HCT116 (cell line): ENCODE results near the gene TMIGD2. TPM values are rescaled to one million over a fixed set of nuclear protein-coding genes. Genes with fewer than 3 reads are reported as not detected.
A peak's percentile ranks its signal among the peaks of the same experiment; 100 is the strongest.

Experiments used
- ATAC-seq: fragments of 200-7000 bp; cut with Tn5 transposase; 2 replicates; pipeline ENCODE4 v1.9.1; 2020; ENCODE audit warnings: mild to moderate bottlenecking, moderate library complexity
- BruUV-seq: library from RNA; stranded (reverse); fragments of 400-500 nt; replicated peaks from 2 replicates; lab custom pipeline; 2021; lab: Mats Ljungman, UMichigan
- CTCF ChIA-PET: fragments of 300-600 bp; sonication (Branson Sonifier 250); formaldehyde crosslinking; loops from one replicate; lab custom pipeline; 2021; ENCODE audit warnings: antibody characterized with exemption; lab: Charles Lee
- POLR2A ChIA-PET: fragments of 300-600, 350-600 bp; sonication (Branson Sonifier 250); formaldehyde crosslinking; loops from one replicate; lab custom pipeline; 2021; ENCODE audit warnings: antibody characterized with exemption; lab: Charles Lee
- RAD21 ChIA-PET, 2 experiments: fragments of 300-600 bp; sonication (Branson Sonifier 250); formaldehyde crosslinking; loops; one replicate each; lab custom pipeline; 2023; ENCODE audit warnings: low total read pairs in 2 of 2; ENCODE audit not compliant: uncharacterized antibody in 2 of 2, unreplicated experiment in 2 of 2, low non-redundant PET in 1 of 2; lab: Charles Lee
- DNase-seq: peaks from one replicate; pipeline ENCODE4 v3.0.0-alpha.2; 2010; ENCODE audit warnings: low read depth, low spot score
- H2AFZ ChIP-seq: fragments of 200-600 bp; shearing (Covaris generic), sonication (generic); 2 replicates; pipeline ENCODE4 v1.6.1; 2017; ENCODE audit warnings: low read depth, mixed run types, mixed read lengths, antibody characterized with exemption, low read length; ENCODE audit not compliant: poor library complexity, severe bottlenecking
- H3K27ac ChIP-seq: 2 replicates; pipeline ENCODE4 v1.5.1; 2012; ENCODE audit warnings: low read depth, low read length
- H3K27me3 ChIP-seq: fragments of 200-600 bp; sonication (generic); 2 replicates; pipeline ENCODE4 v1.6.1; 2016; ENCODE audit warnings: mixed run types, low read length, mixed read lengths; ENCODE audit not compliant: insufficient read depth
- H3K36me3 ChIP-seq, 2 experiments: fragments of 200-500 bp in 1 of 2; fragments of 200-600 bp in 1 of 2; sonication (Bioruptor generic) in 1 of 2; sonication (generic) in 1 of 2; 2 replicates each; pipeline versions ENCODE4 v1.5.1 to v1.6.1; 2014 to 2016; ENCODE audit warnings: low read length in 2 of 2, inconsistent platforms in 1 of 2, mixed read lengths in 1 of 2, mixed run types in 1 of 2; ENCODE audit not compliant: insufficient read depth in 2 of 2, control insufficient read depth in 1 of 2
- H3K4me1 ChIP-seq, 2 experiments: fragments of 200-600 bp in 1 of 2; sonication (generic) in 1 of 2; 2 replicates each; pipeline versions ENCODE4 v1.5.1 to v1.6.1; 2012 to 2017; ENCODE audit warnings: low read length in 2 of 2, inconsistent platforms in 1 of 2, mild to moderate bottlenecking in 1 of 2, mixed read lengths in 1 of 2, mixed run types in 1 of 2, moderate library complexity in 1 of 2; ENCODE audit not compliant: insufficient read depth in 2 of 2, control insufficient read depth in 1 of 2
- H3K4me2 ChIP-seq: fragments of 200-600 bp; sonication (generic); 2 replicates; pipeline ENCODE4 v1.6.1; 2017; ENCODE audit warnings: mixed run types, low read length, mixed read lengths
- H3K4me3 ChIP-seq, 2 experiments: fragments of 200-600 bp in 1 of 2; sonication (generic) in 1 of 2; replicated peaks in 1 of 2; 2 replicates each; pipeline ENCODE4 v1.5.1; 2011 to 2016; ENCODE audit warnings: low read length in 2 of 2, control low read depth in 1 of 2, low read depth in 1 of 2, mild to moderate bottlenecking in 1 of 2, mixed read lengths in 1 of 2, mixed run types in 1 of 2
- H3K79me2 ChIP-seq: fragments of 200-600 bp; sonication (generic); 2 replicates; pipeline ENCODE4 v1.6.1; 2017; ENCODE audit warnings: mild to moderate bottlenecking, mixed run types, low read length, moderate library complexity, mixed read lengths; ENCODE audit not compliant: insufficient read depth
- H3K9ac ChIP-seq: fragments of 200-600 bp; sonication (generic); 2 replicates; pipeline ENCODE4 v1.6.1; 2016; ENCODE audit warnings: low read length, mixed read lengths
- H3K9me2 ChIP-seq: fragments of 200-600 bp; sonication (generic), shearing (Covaris generic); 2 replicates; pipeline ENCODE4 v1.6.1; 2017; ENCODE audit warnings: mixed run types, mild to moderate bottlenecking, moderate library complexity; ENCODE audit not compliant: insufficient read depth
- H3K9me3 ChIP-seq, 2 experiments: fragments of 200-500 bp in 1 of 2; fragments of 200-600 bp in 1 of 2; sonication (Bioruptor generic) in 1 of 2; sonication (generic) in 1 of 2; 2 replicates each; pipeline ENCODE4 v1.6.1; 2014 to 2017; ENCODE audit warnings: low read length in 2 of 2, mixed read lengths in 2 of 2, inconsistent platforms in 1 of 2, low read depth in 1 of 2, mild to moderate bottlenecking in 1 of 2, mixed run types in 1 of 2, moderate library complexity in 1 of 2; ENCODE audit not compliant: control insufficient read depth in 1 of 2, insufficient read depth in 1 of 2
- H4K20me1 ChIP-seq: fragments of 200-600 bp; sonication (generic), shearing (Covaris generic); 2 replicates; pipeline ENCODE4 v1.6.1; 2017; ENCODE audit warnings: mixed run types, mild to moderate bottlenecking, moderate library complexity; ENCODE audit not compliant: insufficient read depth
- EGR1 ChIP-seq: IDR thresholded peaks from 2 replicates; pipeline ENCODE4 v1.6.1; 2012; ENCODE audit warnings: low read depth
- ELF1 ChIP-seq: IDR thresholded peaks from 2 replicates; pipeline ENCODE4 v1.6.1; 2012; ENCODE audit warnings: low read depth, borderline replicate concordance
- FOSL1 ChIP-seq: IDR thresholded peaks from 2 replicates; pipeline ENCODE4 v1.6.1; 2012; ENCODE audit warnings: low read depth
- POLR2AphosphoS5 ChIP-seq: IDR thresholded peaks from 2 replicates; pipeline ENCODE4 v1.6.1; 2011; ENCODE audit warnings: mild to moderate bottlenecking, low read depth, low read length, moderate library complexity
- REST ChIP-seq: IDR thresholded peaks from 2 replicates; pipeline ENCODE4 v1.6.1; 2012; ENCODE audit warnings: low read depth
- YY1 ChIP-seq: IDR thresholded peaks from 2 replicates; pipeline ENCODE4 v1.6.1; 2011; ENCODE audit warnings: low read length, low read depth, moderate library complexity, mild to moderate bottlenecking; ENCODE audit not compliant: insufficient replicate concordance; ENCODE audit errors: extremely low read depth
- ZFX ChIP-seq: fragments of 450-650 bp; IDR thresholded peaks from 2 replicates; pipeline ENCODE4 v1.6.1; 2017
- intact Hi-C: fragments of 100-400 bp; cut with micrococcal nuclease; formaldehyde crosslinking; loops from 2 replicates; pipeline ENCODE4 v1.10.0; 2022
- total RNA-seq: library from RNA; stranded (reverse); gene quantifications from one replicate; pipeline ENCODE4 v1.2.1, GENCODE V29; 2021; ENCODE audit not compliant: unreplicated experiment
- TF ChIP-seq, protein P1 (sequence below), 3 experiments: fragments of 200-600 bp in 1 of 3; sonication (generic) in 1 of 3; IDR thresholded peaks in 2 of 3; conservative IDR thresholded peaks in 1 of 3; 2 replicates each; pipeline ENCODE4 v1.5.1; 2012 to 2017; ENCODE audit warnings: low read depth in 2 of 3, low read length in 2 of 3, antibody characterized with exemption in 1 of 3, borderline replicate concordance in 1 of 3, control low read depth in 1 of 3, mild to moderate bottlenecking in 1 of 3, mixed read lengths in 1 of 3, mixed run types in 1 of 3, moderate library complexity in 1 of 3; ENCODE audit not compliant: insufficient read depth in 1 of 3
- TF ChIP-seq, protein P2 (sequence below): IDR thresholded peaks from 2 replicates; pipeline ENCODE4 v1.6.1; 2012

The TMIGD2 gene
- total RNA-seq, 1 experiment from 2014 or later, result not detected

DNA sequence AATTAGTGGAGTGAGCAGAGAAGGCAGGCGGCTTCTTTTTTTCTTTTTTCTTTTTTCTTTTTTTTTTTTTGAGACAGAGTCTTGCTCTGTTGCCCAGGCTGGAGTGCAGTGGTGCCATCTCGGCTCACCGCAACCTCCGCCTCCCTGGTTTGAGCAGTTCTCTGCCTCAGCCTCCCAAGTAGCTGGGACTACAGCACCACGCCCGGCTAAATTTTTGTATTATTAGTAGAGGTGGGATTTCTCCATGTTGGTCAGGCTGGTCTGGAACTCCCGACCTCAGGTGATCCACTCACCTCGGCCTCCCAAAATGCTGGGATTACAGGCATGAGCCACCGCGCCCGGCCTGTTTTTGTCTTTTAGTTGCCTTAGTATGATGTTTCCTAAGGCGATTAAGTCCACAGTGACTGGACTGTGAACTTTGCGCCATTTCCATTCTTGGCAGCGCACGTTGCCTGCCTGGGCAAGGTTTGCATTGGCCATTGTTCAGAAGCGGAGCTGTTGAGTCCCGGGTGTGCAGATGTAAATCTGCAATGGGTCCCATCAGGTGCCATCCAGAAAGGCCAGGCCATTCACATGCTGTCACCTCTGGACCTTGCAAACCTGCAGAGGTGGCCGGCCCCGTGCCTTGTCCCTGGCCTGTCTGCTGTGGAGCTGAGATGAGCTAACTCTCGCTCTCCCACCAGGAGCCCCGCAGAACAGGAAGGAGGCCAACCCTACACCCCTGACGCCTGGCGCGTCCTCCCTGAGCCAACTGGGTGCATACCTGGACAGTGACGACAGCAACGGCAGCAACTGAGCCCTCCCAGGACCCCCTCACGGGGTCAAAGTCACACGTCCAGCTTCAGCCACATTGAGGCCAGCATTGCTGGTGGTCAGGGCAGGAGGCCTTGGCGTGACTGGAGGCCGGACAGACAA is 34.0 kb downstream of the TMIGD2 start:
- Histone ChIP-seq H3K79me2 (no peaks in the 10 kb centered on the region), H3K4me3 (no peak overlapping the region), H3K36me3 (peaks cover 2 to 14% of the 10 kb centered on the region in 2 experiments; a peak in 3 of 4 replicates), H3K9ac (no peak overlapping the region), H3K27ac (peak overlapping the region; percentile 18; the same call in 1 of the 2 replicates), H3K27me3 (no peaks in the 10 kb centered on the region), H3K9me3 (no peaks in the 10 kb centered on the region), H3K9me2 (no peaks in the 10 kb centered on the region), H2AFZ (no peak overlapping the region), H3K4me2 (no peak overlapping the region), H4K20me1 (no peaks in the 10 kb centered on the region), H3K4me1 (peaks cover 0 to 7% of the 10 kb centered on the region in 2 experiments; a peak in 1 of 4 replicates)
- no TSS peak for BruUV-seq
- no peak for DNase-seq
- CTCF ChIA-PET, result interaction anchor here (0.8 to 2.9 kb wide), 10 partner anchors 8 to 267 kb away, joined by 3 to 25 read pairs (median 7); partner anchors contain the start of genes CHAF1A, PLIN5 and YJU2
- ATAC-seq, result no peak
- POLR2A ChIA-PET, result no interaction called here
- no peak for TF ChIP-seq FOSL1
- TF ChIP-seq ZFX, result no peak
- no peak for TF ChIP-seq REST
- TF ChIP-seq, protein P1, sequence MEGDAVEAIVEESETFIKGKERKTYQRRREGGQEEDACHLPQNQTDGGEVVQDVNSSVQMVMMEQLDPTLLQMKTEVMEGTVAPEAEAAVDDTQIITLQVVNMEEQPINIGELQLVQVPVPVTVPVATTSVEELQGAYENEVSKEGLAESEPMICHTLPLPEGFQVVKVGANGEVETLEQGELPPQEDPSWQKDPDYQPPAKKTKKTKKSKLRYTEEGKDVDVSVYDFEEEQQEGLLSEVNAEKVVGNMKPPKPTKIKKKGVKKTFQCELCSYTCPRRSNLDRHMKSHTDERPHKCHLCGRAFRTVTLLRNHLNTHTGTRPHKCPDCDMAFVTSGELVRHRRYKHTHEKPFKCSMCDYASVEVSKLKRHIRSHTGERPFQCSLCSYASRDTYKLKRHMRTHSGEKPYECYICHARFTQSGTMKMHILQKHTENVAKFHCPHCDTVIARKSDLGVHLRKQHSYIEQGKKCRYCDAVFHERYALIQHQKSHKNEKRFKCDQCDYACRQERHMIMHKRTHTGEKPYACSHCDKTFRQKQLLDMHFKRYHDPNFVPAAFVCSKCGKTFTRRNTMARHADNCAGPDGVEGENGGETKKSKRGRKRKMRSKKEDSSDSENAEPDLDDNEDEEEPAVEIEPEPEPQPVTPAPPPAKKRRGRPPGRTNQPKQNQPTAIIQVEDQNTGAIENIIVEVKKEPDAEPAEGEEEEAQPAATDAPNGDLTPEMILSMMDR (IDR thresholded peaks at IDR 0.05 in 2 of 3, conservative IDR thresholded peaks at IDR 0.05 in 1 of 3; ENCODE audit: borderline replicate concordance in 1 of 3, insufficient read depth in 1 of 3, low read depth in 2 of 3, low read length in 2 of 3), result no peak
- TF ChIP-seq, protein P2, sequence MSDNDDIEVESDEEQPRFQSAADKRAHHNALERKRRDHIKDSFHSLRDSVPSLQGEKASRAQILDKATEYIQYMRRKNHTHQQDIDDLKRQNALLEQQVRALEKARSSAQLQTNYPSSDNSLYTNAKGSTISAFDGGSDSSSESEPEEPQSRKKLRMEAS, result no peak
- no peak for TF ChIP-seq YY1
- no peak for TF ChIP-seq POLR2AphosphoS5
- no peak for TF ChIP-seq EGR1
- no peak for TF ChIP-seq ELF1
- RAD21 ChIA-PET, result interaction anchor here (2.0 to 2.2 kb wide), 2 partner anchors 84 kb away, joined by 15 to 17 read pairs; no protein-coding TSS in a partner anchor
- intact Hi-C loops, result loop anchor here (1.0 to 10.0 kb wide), 3 partner anchors 84 to 257 kb away; partner anchors contain the start of gene SH3GL1
